Measurements from ENCODE around the gene PDE9A.

Gene PDE9A

DNA sequence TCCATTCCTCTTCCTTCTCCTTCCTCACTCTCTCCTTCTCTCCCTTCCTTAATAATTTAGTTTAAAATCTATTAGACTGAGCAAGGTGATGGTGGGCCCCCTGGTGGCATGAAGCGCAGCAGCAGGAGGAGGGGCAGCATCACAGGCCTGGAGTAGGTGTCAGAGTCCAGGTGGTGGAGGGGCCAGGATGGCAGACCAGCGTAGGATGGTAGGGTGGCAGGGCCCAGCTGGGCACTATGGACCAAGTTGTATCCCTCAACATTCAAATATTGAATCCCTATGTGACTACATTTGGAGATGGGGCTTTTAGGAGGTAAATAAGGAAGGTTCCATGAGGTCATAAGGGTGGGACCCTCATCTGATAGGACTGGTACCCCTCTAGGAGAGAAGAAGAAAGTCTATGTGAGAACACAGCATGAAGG, 164.9 kb downstream of the PDE9A start:
- DNase-seq = peak; percentile 61 to 81
- no peak overlapping the region for H3K4me2 ChIP-seq (ENCODE audit: low read length)
- peaks cover 6% of the 10 kb centered on the region for H3K9me3 ChIP-seq (ENCODE audit: insufficient read depth, low read depth, low read length)
- no peak overlapping the region for H3K23ac ChIP-seq (ENCODE audit: low read length)
- WGBS (ENCODE audit: extremely low coverage, insufficient coverage, insufficient read length) = no CpG with 5 or more reads among the region's 2 CpGs
- no peak overlapping the region for H2AFZ ChIP-seq (ENCODE audit: insufficient read depth, low read length, poor library complexity)
- no peak overlapping the region for H3K18ac ChIP-seq (ENCODE audit: low read length)
- no peaks in the 10 kb centered on the region for H3K27me3 ChIP-seq (ENCODE audit: insufficient read depth, low read length)
- H2BK120ac ChIP-seq (ENCODE audit: insufficient read depth, low read length, poor library complexity) = no peak overlapping the region
- H2BK5ac ChIP-seq (ENCODE audit: low read depth, low read length, poor library complexity) = no peak overlapping the region
- H3K79me2 ChIP-seq (ENCODE audit: control insufficient read depth, insufficient read depth, low read length, poor library complexity) = no peaks in the 10 kb centered on the region
- H4K91ac ChIP-seq (ENCODE audit: low read depth, low read length) = no peak overlapping the region
- H2AK5ac ChIP-seq (ENCODE audit: low read length) = no peak overlapping the region
- H3K9ac ChIP-seq (ENCODE audit: low read length) = no peak overlapping the region
- no peak overlapping the region for H3K4me3 ChIP-seq (ENCODE audit: low read depth, low read length)
- peaks cover 0 to 3% of the 10 kb centered on the region in 2 experiments for H3K36me3 ChIP-seq (ENCODE audit: control insufficient read depth in 1 of 2, insufficient read depth in 2 of 2, low read length in 2 of 2)
- no peak overlapping the region for H3K27ac ChIP-seq (ENCODE audit: low read depth, low read length)
- H3K14ac ChIP-seq (ENCODE audit: low read length) = no peak overlapping the region
- H3K4ac ChIP-seq (ENCODE audit: low read depth, low read length) = no peak overlapping the region
- no peaks in the 10 kb centered on the region for H3K79me1 ChIP-seq (ENCODE audit: low read length)
- H3K4me1 ChIP-seq (ENCODE audit: control insufficient read depth in 1 of 2, insufficient read depth in 2 of 2, low read length in 2 of 2) = no peaks in the 10 kb centered on the region
- H4K12ac ChIP-seq (ENCODE audit: low read depth, low read length) = no peak overlapping the region
- H2BK12ac ChIP-seq (ENCODE audit: low read length) = no peak overlapping the region
- no peak overlapping the region for H4K8ac ChIP-seq (ENCODE audit: low read depth, low read length)

DNA sequence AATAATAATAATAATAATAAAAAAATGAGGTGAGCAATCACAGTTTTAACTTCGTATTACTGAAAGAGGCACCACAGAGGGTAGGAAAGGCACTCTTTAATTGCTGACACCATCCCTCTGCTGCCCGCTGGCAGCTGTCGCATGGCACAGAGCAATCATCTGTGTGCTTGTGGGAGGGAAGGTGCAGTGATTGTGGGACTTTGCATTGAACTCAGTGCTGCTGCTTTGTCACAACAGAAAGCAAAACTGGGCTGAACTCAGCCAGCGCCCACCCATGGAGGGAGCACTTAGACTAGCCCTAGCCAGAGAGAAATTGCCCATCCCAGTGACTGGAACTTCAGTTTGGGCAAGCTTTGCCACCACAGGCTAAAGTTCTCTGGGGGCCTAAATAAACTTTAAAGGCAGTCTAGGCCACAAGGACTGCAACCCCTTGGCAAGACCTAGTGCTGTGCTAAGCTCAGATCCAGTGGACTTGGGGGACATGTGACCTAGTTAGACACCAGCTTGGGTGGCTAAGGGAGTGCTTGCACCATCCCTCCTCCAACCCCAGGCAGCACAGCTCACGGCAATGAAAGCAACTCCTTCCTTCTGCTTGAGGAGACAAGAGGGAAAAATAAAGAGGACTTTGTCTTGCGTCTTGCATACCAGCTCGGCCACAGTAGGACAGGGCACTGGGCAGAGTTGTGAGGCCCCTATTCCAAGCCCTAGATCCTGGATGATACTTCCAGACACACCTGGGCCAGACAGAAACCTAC, 166.6 kb downstream of the PDE9A start:
- no peaks in the 10 kb centered on the region for H3K27me3 ChIP-seq (ENCODE audit: insufficient read depth, low read length)
- no peaks in the 10 kb centered on the region for H3K4me1 ChIP-seq (ENCODE audit: control insufficient read depth in 1 of 2, insufficient read depth in 2 of 2, low read length in 2 of 2)
- H4K91ac ChIP-seq (ENCODE audit: low read depth, low read length) = no peak overlapping the region
- no peaks in the 10 kb centered on the region for H3K79me1 ChIP-seq (ENCODE audit: low read length)
- no peak for DNase-seq
- H3K36me3 ChIP-seq (ENCODE audit: control insufficient read depth in 1 of 2, insufficient read depth in 2 of 2, low read length in 2 of 2) = peaks cover 0 to 3% of the 10 kb centered on the region in 2 experiments
- no peak overlapping the region for H3K14ac ChIP-seq (ENCODE audit: low read length)
- WGBS (ENCODE audit: extremely low coverage, insufficient coverage, insufficient read length) = no CpG with 5 or more reads among the region's 7 CpGs
- no peak overlapping the region for H3K27ac ChIP-seq (ENCODE audit: low read depth, low read length)
- H3K4me2 ChIP-seq (ENCODE audit: low read length) = no peak overlapping the region
- H2BK12ac ChIP-seq (ENCODE audit: low read length) = no peak overlapping the region
- no peak overlapping the region for H3K4ac ChIP-seq (ENCODE audit: low read depth, low read length)
- no peak overlapping the region for H3K18ac ChIP-seq (ENCODE audit: low read length)
- H2AK5ac ChIP-seq (ENCODE audit: low read length) = no peak overlapping the region
- no peak overlapping the region for H3K9ac ChIP-seq (ENCODE audit: low read length)
- no peak overlapping the region for H4K8ac ChIP-seq (ENCODE audit: low read depth, low read length)
- H2BK5ac ChIP-seq (ENCODE audit: low read depth, low read length, poor library complexity) = no peak overlapping the region
- H3K9me3 ChIP-seq (ENCODE audit: insufficient read depth, low read depth, low read length) = peaks cover 3% of the 10 kb centered on the region
- H3K23ac ChIP-seq (ENCODE audit: low read length) = no peak overlapping the region
- peak overlapping the region; percentile 28 for H3K4me3 ChIP-seq (ENCODE audit: low read depth, low read length)
- no peaks in the 10 kb centered on the region for H3K79me2 ChIP-seq (ENCODE audit: control insufficient read depth, insufficient read depth, low read length, poor library complexity)
- no peak overlapping the region for H2AFZ ChIP-seq (ENCODE audit: insufficient read depth, low read length, poor library complexity)
- no peak overlapping the region for H2BK120ac ChIP-seq (ENCODE audit: insufficient read depth, low read length, poor library complexity)
- no peak overlapping the region for H4K12ac ChIP-seq (ENCODE audit: low read depth, low read length)

DNA sequence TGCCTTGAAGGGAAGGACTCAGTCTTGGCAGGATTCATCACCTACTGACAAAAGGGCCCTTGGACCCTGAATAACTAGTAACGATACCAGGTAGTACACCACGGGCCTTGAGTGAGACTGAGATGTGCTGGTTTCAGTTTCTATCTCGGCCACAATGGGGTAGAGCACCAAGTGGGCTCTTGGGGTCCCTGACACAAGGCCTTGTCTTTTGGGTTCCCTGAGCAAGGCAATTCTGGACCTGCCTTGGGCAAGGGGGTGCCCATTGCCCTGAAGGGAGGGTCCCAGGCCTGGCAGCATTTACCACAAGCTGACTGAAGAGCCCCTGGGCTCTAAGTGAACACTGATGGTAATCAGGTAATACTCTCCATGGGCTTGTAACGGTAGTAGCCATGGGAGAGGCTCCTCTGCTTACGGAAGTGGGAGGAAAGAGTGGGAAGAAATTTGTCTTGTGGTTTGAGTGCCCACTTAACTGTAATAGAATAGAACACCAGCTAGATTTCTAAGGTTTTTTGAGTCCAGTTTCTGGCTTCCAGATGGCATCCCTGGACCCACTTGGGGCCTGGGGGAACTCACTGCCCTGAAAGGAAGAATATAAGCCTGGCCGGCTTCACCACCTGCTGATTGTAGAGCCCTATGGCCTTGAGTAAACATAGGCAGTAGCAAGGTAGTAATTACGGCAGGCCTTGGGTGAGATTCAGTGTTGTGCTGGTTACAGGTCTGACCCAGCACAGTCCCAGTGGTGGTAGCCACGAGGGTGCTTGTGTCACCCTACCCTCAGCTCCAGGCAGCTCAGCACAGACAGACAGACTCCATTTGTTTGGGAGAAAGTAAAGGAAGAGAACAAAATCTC, 167.4 kb downstream of the PDE9A start:
- no peak overlapping the region for H3K14ac ChIP-seq (ENCODE audit: low read length)
- H3K27ac ChIP-seq (ENCODE audit: low read depth, low read length) = no peak overlapping the region
- H3K79me1 ChIP-seq (ENCODE audit: low read length) = no peaks in the 10 kb centered on the region
- no peak overlapping the region for H2BK120ac ChIP-seq (ENCODE audit: insufficient read depth, low read length, poor library complexity)
- H3K4me1 ChIP-seq (ENCODE audit: control insufficient read depth in 1 of 2, insufficient read depth in 2 of 2, low read length in 2 of 2) = no peaks in the 10 kb centered on the region
- H2AK5ac ChIP-seq (ENCODE audit: low read length) = no peak overlapping the region
- H3K36me3 ChIP-seq (ENCODE audit: control insufficient read depth in 1 of 2, insufficient read depth in 2 of 2, low read length in 2 of 2) = peaks cover 0 to 1% of the 10 kb centered on the region in 2 experiments
- no peak overlapping the region for H2BK12ac ChIP-seq (ENCODE audit: low read length)
- no peaks in the 10 kb centered on the region for H3K27me3 ChIP-seq (ENCODE audit: insufficient read depth, low read length)
- H4K8ac ChIP-seq (ENCODE audit: low read depth, low read length) = no peak overlapping the region
- no peak overlapping the region for H3K18ac ChIP-seq (ENCODE audit: low read length)
- H3K9ac ChIP-seq (ENCODE audit: low read length) = no peak overlapping the region
- WGBS (ENCODE audit: extremely low coverage, insufficient coverage, insufficient read length) = no CpG with 5 or more reads among the region's 8 CpGs
- H2BK5ac ChIP-seq (ENCODE audit: low read depth, low read length, poor library complexity) = no peak overlapping the region
- H3K79me2 ChIP-seq (ENCODE audit: control insufficient read depth, insufficient read depth, low read length, poor library complexity) = no peaks in the 10 kb centered on the region
- no peak overlapping the region for H2AFZ ChIP-seq (ENCODE audit: insufficient read depth, low read length, poor library complexity)
- no peak overlapping the region for H4K12ac ChIP-seq (ENCODE audit: low read depth, low read length)
- H3K4me2 ChIP-seq (ENCODE audit: low read length) = no peak overlapping the region
- no peak overlapping the region for H3K23ac ChIP-seq (ENCODE audit: low read length)
- no peak for DNase-seq
- no peak overlapping the region for H4K91ac ChIP-seq (ENCODE audit: low read depth, low read length)
- H3K4me3 ChIP-seq (ENCODE audit: low read depth, low read length) = no peak overlapping the region
- H3K9me3 ChIP-seq (ENCODE audit: insufficient read depth, low read depth, low read length) = peaks cover 2% of the 10 kb centered on the region
- H3K4ac ChIP-seq (ENCODE audit: low read depth, low read length) = no peak overlapping the region

Data from trophoblast cell (in vitro differentiated cells and primary cell).